ENCODE results near the gene SEPTIN12. TPM values are rescaled to one million over a fixed set of nuclear protein-coding genes. Genes with fewer than 3 reads are reported as not detected.
"Not testable (repeated sequence)": the region's sequence is repeated elsewhere in the genome, so short reads cannot be mapped to it uniquely, and the experiment has no call there.

SEPTIN12 gene
- total and polyA plus RNA-seq, 2 donors (not counting 3 experiments of a cell fraction or from before 2014, with no cell fraction given): not detected

GRCh38 chr16:4743226-4743878 lies 44.8 kb downstream of the SEPTIN12 start:
- Histone ChIP-seq H4K20me1 (replicated peaks; ENCODE audit: control insufficient read depth, extremely low read depth, insufficient read depth, low read length) (no peaks in the 10 kb centered on the region), H3K9me3 (replicated peaks; ENCODE audit: control insufficient read depth, insufficient read depth, low read length) (no peaks in the 10 kb centered on the region), H3K79me2 (ENCODE audit: control insufficient read depth, insufficient read depth, low read length) (no peaks in the 10 kb centered on the region), H3K9me1 (replicated peaks; ENCODE audit: control insufficient read depth, extremely low read depth, insufficient read depth, low read length) (no peaks in the 10 kb centered on the region), H3K4me3 (replicated peaks in 1 of 3; ENCODE audit: insufficient read depth in 1 of 3, low read depth in 1 of 3, low read length in 3 of 3) (no peak overlapping the region), H3K9ac (replicated peaks; ENCODE audit: extremely low read depth, insufficient read depth, low read length) (no peak overlapping the region), H2AFZ (ENCODE audit: low read depth, low read length) (no peak overlapping the region), H3K36me3 (ENCODE audit: control insufficient read depth in 2 of 2, extremely low read depth in 1 of 2, insufficient read depth in 2 of 2, low read length in 2 of 2) (no peaks in the 10 kb centered on the region), H3K4me1 (ENCODE audit: control insufficient read depth, extremely low read depth, insufficient read depth, low read length) (no peaks in the 10 kb centered on the region), H3K27me3 (ENCODE audit: control insufficient read depth in 2 of 2, insufficient read depth in 2 of 2, low read length in 2 of 2) (no peaks in the 10 kb centered on the region), H3K27ac (ENCODE audit: insufficient read depth, low read depth, low read length) (no peak overlapping the region), H3K4me2 (ENCODE audit: insufficient read depth, low read length) (no peak overlapping the region)
- POLR2A ChIA-PET: no interaction called here
- CTCF ChIA-PET: interaction anchor here (1.0 kb wide), 1 partner anchor 8 kb away, joined by 4 read pairs; no protein-coding TSS in a partner anchor
- no peak for FAIRE-seq
- no peak for DNase-seq (ENCODE audit: low read depth, low spot score)
- intact Hi-C loops (cut with micrococcal nuclease) (no loop called here), dilution Hi-C loops (cut with MboI; ENCODE audit: extremely low pct_ligation_motif_present, low sequenced_read_pairs) (no loop called here)
- no TSS peak for BruUV-seq (replicated peaks)
- TF ChIP-seq FOS (IDR thresholded peaks at IDR 0.05; ENCODE audit: borderline replicate concordance, insufficient read depth, low read length): no peak

GRCh38 chr16:4738370-4738769 lies 49.8 kb downstream of the SEPTIN12 start:
- H3K4me3 ChIP-seq (replicated peaks in 1 of 3; ENCODE audit: insufficient read depth in 1 of 3, low read depth in 1 of 3, low read length in 3 of 3); dilution Hi-C loops (cut with MboI; ENCODE audit: extremely low pct_ligation_motif_present, low sequenced_read_pairs); H3K27me3 ChIP-seq (ENCODE audit: control insufficient read depth in 2 of 2, insufficient read depth in 2 of 2, low read length in 2 of 2); POLR2A ChIA-PET; CTCF ChIA-PET; H4K20me1 ChIP-seq (replicated peaks; ENCODE audit: control insufficient read depth, extremely low read depth, insufficient read depth, low read length); H3K79me2 ChIP-seq (ENCODE audit: control insufficient read depth, insufficient read depth, low read length); BruUV-seq (replicated peaks); H3K4me1 ChIP-seq (ENCODE audit: control insufficient read depth, extremely low read depth, insufficient read depth, low read length); H3K4me2 ChIP-seq (ENCODE audit: insufficient read depth, low read length); H3K9me3 ChIP-seq (replicated peaks; ENCODE audit: control insufficient read depth, insufficient read depth, low read length); FAIRE-seq; DNase-seq (ENCODE audit: low read depth, low spot score); H3K9me1 ChIP-seq (replicated peaks; ENCODE audit: control insufficient read depth, extremely low read depth, insufficient read depth, low read length); intact Hi-C loops (cut with micrococcal nuclease); H3K9ac ChIP-seq (replicated peaks; ENCODE audit: extremely low read depth, insufficient read depth, low read length); H3K27ac ChIP-seq (ENCODE audit: insufficient read depth, low read depth, low read length); H2AFZ ChIP-seq (ENCODE audit: low read depth, low read length); H3K36me3 ChIP-seq (ENCODE audit: control insufficient read depth in 2 of 2, extremely low read depth in 1 of 2, insufficient read depth in 2 of 2, low read length in 2 of 2): not testable (repeated sequence)

Measured in endothelial cell of umbilical vein (primary cell).